Gastroesophageal sphincter (tissue), 2 donors: ENCODE measurements around the gene WRAP53.

Source experiments
- POLR2A ChIP-seq, 2 donors: fragments of 450-650 bp; IDR thresholded peaks; one replicate each; pipeline ENCODE4 v1.6.1; 2017; ENCODE audit warnings: antibody characterized with exemption in 2 of 2, mild to moderate bottlenecking in 2 of 2, moderate library complexity in 1 of 2
- POLR2AphosphoS5 ChIP-seq: sonication (generic); formaldehyde crosslinking; IDR thresholded peaks from one replicate; pipeline ENCODE4 v1.6.1; 2017; ENCODE audit warnings: antibody characterized with exemption

DNA sequence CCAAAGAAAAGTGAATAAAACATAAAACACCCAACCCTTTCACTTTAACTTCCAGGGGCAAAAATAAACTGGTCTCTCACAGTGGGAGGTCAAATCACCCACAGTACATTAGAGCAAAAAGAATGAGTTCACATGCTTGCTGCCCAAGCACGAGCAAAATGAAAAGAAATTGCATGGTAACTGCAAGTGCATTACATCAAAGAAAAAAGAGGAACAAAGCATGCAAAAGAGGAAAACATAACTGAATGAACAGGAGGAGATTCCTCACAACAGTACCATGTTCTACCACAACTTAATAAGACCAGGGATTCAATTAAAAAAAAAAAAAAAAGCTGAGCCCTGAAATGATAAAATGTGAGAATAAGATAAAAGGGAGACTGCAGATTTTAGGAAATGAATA is 41.5 kb downstream of the WRAP53 start:
- no peak for TF ChIP-seq POLR2AphosphoS5
- TF ChIP-seq POLR2A (IDR thresholded peaks at IDR 0.05), result no peak
